Measurements from ENCODE around the gene RAB11FIP4.

DNA sequence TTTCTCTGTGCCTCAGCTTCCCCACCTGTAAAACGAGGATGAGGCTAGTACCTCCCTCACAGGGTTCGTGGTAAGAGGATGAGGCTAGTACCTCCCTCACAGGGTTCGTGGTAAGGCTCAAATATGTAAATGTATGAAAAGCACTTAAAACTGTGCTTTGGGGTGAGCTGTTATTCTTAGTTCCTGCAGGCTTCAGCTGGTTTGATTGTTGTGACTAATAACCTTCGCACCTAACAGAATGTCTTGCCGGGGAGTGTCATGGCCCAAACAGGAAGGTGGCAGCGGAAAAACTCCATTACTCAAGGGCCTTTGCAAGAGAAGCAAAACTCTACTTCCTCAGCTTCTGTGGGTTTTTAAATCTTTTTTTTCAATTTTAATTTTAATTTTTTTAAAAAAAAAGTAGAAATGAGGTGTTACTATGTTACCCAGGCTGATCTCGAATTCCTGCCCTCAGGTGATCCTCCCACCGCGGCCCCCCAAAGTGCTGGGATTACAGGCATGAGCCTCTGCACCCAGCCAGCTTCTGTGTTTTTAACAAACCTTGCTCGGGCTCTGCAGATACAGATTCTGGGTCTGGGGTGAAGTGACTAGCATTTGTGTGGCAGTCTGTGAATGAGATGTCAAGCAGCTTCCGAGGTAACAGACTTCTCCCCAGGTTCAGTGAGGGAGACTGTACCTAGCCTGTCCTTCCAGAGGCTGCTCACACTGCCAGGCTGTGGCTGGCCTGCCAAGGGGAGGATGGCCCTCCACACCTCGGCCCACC lies 103.0 kb downstream of the RAB11FIP4 start:
- TF ChIP-seq, protein P1, sequence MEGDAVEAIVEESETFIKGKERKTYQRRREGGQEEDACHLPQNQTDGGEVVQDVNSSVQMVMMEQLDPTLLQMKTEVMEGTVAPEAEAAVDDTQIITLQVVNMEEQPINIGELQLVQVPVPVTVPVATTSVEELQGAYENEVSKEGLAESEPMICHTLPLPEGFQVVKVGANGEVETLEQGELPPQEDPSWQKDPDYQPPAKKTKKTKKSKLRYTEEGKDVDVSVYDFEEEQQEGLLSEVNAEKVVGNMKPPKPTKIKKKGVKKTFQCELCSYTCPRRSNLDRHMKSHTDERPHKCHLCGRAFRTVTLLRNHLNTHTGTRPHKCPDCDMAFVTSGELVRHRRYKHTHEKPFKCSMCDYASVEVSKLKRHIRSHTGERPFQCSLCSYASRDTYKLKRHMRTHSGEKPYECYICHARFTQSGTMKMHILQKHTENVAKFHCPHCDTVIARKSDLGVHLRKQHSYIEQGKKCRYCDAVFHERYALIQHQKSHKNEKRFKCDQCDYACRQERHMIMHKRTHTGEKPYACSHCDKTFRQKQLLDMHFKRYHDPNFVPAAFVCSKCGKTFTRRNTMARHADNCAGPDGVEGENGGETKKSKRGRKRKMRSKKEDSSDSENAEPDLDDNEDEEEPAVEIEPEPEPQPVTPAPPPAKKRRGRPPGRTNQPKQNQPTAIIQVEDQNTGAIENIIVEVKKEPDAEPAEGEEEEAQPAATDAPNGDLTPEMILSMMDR (IDR thresholded peaks at IDR 0.05) = no peak
- TF ChIP-seq EP300 (IDR thresholded peaks at IDR 0.05) = no peak
